Measurements from ENCODE around the gene TRABD2B. TPM values are rescaled to one million over a fixed set of nuclear protein-coding genes. Genes with fewer than 3 reads are reported as not detected.

The TRABD2B gene
- polyA plus RNA-seq, 1 of the 3 experiments (the other 2 are of a cell fraction), result 0.03 TPM

DNA sequence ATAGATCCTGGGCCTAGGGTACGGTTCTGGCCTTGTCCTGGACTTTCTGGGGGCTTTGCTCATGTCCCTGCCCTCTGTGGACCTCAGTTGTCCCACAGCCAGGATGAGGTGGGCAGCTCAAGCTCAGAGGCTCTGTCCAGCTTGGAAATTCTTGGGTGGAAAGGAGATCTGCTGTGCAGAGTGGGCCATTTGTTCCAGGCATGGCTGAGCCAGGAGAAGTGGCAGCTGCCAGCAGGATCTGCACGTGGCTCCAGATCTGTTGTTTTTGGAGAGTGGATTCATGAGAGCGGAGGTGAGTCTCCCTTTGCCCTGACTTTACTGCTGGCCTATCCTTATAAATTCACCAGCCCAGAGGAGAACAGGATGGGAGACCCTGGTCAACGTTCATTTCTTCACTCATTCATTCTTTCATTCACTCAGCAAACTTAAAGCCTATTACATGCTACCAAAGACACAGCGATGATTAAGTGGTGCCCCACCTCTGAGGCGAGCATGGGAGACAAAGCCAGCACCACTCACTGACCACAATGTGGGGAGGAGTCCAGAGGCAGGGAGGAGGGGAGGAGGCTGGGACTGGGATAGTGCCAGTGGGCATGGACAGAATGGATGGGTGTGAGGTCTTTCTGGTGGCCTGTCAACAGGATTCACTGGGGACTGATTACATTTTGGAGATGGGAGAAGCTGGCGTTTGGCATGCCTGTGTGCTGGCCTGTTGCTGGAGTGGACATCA is 205.1 kb downstream of the TRABD2B start:
- no peak overlapping the region for H2AFZ ChIP-seq (ENCODE audit: low read depth)
- H3K9me2 ChIP-seq, result no peaks in the 10 kb centered on the region
- no peaks in the 10 kb centered on the region for H3F3A ChIP-seq (replicated peaks; ENCODE audit: insufficient read depth)
- POLR2A ChIA-PET, result no interaction called here
- H3K27ac ChIP-seq (ENCODE audit: low read depth in 2 of 2, low read length in 1 of 2), result no peak overlapping the region
- H3K4me2 ChIP-seq, result no peak overlapping the region
- H3K4me1 ChIP-seq (ENCODE audit: control insufficient read depth in 1 of 2, insufficient read depth in 2 of 2, low read depth in 1 of 2, low read length in 1 of 2), result peaks cover 0 to 6% of the 10 kb centered on the region in 2 experiments; a peak in 1 of 4 replicates
- no peak for DNase-seq
- no peak overlapping the region for H3K4me3 ChIP-seq (ENCODE audit: low read depth in 2 of 2, low read length in 1 of 2)
- WGBS (ENCODE audit: low lambda C conversion rate), result 45% methylated on average over 6 of the region's 7 CpGs
- CTCF ChIA-PET, result no interaction called here
- TF ChIP-seq USF1 (IDR thresholded peaks at IDR 0.05; ENCODE audit: borderline replicate concordance, low read depth) (no peak), ELF1 (IDR thresholded peaks at IDR 0.05) (no peak), MXI1 (IDR thresholded peaks at IDR 0.05; ENCODE audit: low read depth, low read length) (no peak), JUND (IDR thresholded peaks at IDR 0.05) (no peak), RFX5 (IDR thresholded peaks at IDR 0.05; ENCODE audit: low read length) (no peak), SIN3A (IDR thresholded peaks at IDR 0.05; ENCODE audit: borderline replicate concordance, low read depth, low read length) (no peak), IRF3 (IDR thresholded peaks at IDR 0.05; ENCODE audit: low read depth, low read length) (no peak), MEF2A (IDR thresholded peaks at IDR 0.05; ENCODE audit: borderline replicate concordance, low read depth) (no peak), YY1 (IDR thresholded peaks at IDR 0.05; ENCODE audit: low read depth) (no peak), USF2 (IDR thresholded peaks at IDR 0.05; ENCODE audit: borderline replicate concordance, low read depth, low read length) (no peak)
- no peak overlapping the region for H3K9ac ChIP-seq
- no peaks in the 10 kb centered on the region for H3K36me3 ChIP-seq (replicated peaks in 1 of 2; ENCODE audit: control insufficient read depth in 1 of 2, insufficient read depth in 2 of 2, low read length in 1 of 2)
- no peaks in the 10 kb centered on the region for H3K9me3 ChIP-seq
- H3K27me3 ChIP-seq (ENCODE audit: insufficient read depth), result no peaks in the 10 kb centered on the region
- H3K79me2 ChIP-seq (ENCODE audit: insufficient read depth), result no peaks in the 10 kb centered on the region
- no peaks in the 10 kb centered on the region for H4K20me1 ChIP-seq (ENCODE audit: insufficient read depth)

- Histone ChIP-seq H3K9ac (no peak overlapping the region), H3F3A (replicated peaks; ENCODE audit: insufficient read depth) (no peaks in the 10 kb centered on the region), H3K9me3 (no peaks in the 10 kb centered on the region), H3K4me1 (ENCODE audit: control insufficient read depth in 1 of 2, insufficient read depth in 2 of 2, low read depth in 1 of 2, low read length in 1 of 2) (no peaks in the 10 kb centered on the region), H3K4me3 (ENCODE audit: low read depth in 2 of 2, low read length in 1 of 2) (no peak overlapping the region), H3K4me2 (no peak overlapping the region), H3K9me2 (no peaks in the 10 kb centered on the region), H3K79me2 (ENCODE audit: insufficient read depth) (no peaks in the 10 kb centered on the region), H2AFZ (ENCODE audit: low read depth) (no peak overlapping the region), H4K20me1 (ENCODE audit: insufficient read depth) (no peaks in the 10 kb centered on the region), H3K27me3 (ENCODE audit: insufficient read depth) (no peaks in the 10 kb centered on the region), H3K36me3 (replicated peaks in 1 of 2; ENCODE audit: control insufficient read depth in 1 of 2, insufficient read depth in 2 of 2, low read length in 1 of 2) (no peaks in the 10 kb centered on the region), H3K27ac (ENCODE audit: low read depth in 2 of 2, low read length in 1 of 2) (no peak overlapping the region)
- CTCF ChIA-PET, result interaction anchor here (4.6 kb wide), 1 partner anchor 273 kb away, joined by 25 read pairs; no protein-coding TSS in a partner anchor
- POLR2A ChIA-PET, result no interaction called here
- TF ChIP-seq SIN3A (IDR thresholded peaks at IDR 0.05; ENCODE audit: borderline replicate concordance, low read depth, low read length), result no peak
- TF ChIP-seq TAF1 (IDR thresholded peaks at IDR 0.05; ENCODE audit: borderline replicate concordance, low read depth, low read length), result no peak
- TF ChIP-seq CHD2 (IDR thresholded peaks at IDR 0.05; ENCODE audit: low read length, partially characterized antibody), result no peak
- TF ChIP-seq FOXM1 (IDR thresholded peaks at IDR 0.05; ENCODE audit: low read depth), result no peak
- no peak for TF ChIP-seq FOXJ3 (CRISPR knock-in tag; IDR thresholded peaks at IDR 0.05)
- WGBS (ENCODE audit: low lambda C conversion rate), result 58% methylated on average over 3 of the region's 4 CpGs
- DNase-seq, result no peak
These were observed 208.4 kb downstream of the TRABD2B start for GRCh38 chr1:47788761-47789160.

All from SK-N-SH (cell line).